BLaER1 treated with 17β-estradiol and CSF1 and Interleukin-3, amounts not matched to agents 10 nM and 100 nM (cell line): Measurements from ENCODE around the gene MPND.

ENCODE experiments used
- H3K27ac ChIP-seq, 11 experiments: shearing (Covaris generic); formaldehyde crosslinking; 2 replicates each; pipeline ENCODE4 v1.8.1; 2022
- H3K27me3 ChIP-seq, 11 experiments: shearing (Covaris generic); formaldehyde crosslinking; 2 replicates each; pipeline ENCODE4 v1.8.1; 2022
- H3K36me3 ChIP-seq, 11 experiments: shearing (Covaris generic); formaldehyde crosslinking; 2 replicates each; pipeline ENCODE4 v1.8.1; 2022
- H3K4me1 ChIP-seq, 10 experiments: shearing (Covaris generic); formaldehyde crosslinking; 2 replicates each; pipeline ENCODE4 v1.8.1; 2022
- H3K4me2 ChIP-seq, 11 experiments: shearing (Covaris generic); formaldehyde crosslinking; 2 replicates each; pipeline ENCODE4 v1.8.1; 2022
- H3K4me3 ChIP-seq, 10 experiments: shearing (Covaris generic); formaldehyde crosslinking; 2 replicates each; pipeline ENCODE4 v1.8.1; 2022
- H3K9ac ChIP-seq, 11 experiments: shearing (Covaris generic); formaldehyde crosslinking; 2 replicates each; pipeline ENCODE4 v1.8.1; 2022
- H3K9me3 ChIP-seq, 11 experiments: shearing (Covaris generic); formaldehyde crosslinking; replicated peaks in 1 of 11; 2 replicates each; pipeline ENCODE4 v1.8.1; 2022
- H4K20me1 ChIP-seq, 11 experiments: shearing (Covaris generic); formaldehyde crosslinking; 2 replicates each; pipeline ENCODE4 v1.8.1; 2022
- Cebpa-rat ChIP-seq, 11 experiments: shearing (Covaris generic); IDR thresholded peaks; 2 replicates each; pipeline ENCODE4 v1.8.1; 2022

Gene MPND

GRCh38 chr19:4343370-4344307 lies at the start of gene MPND:
TSS of gene MPND (plus strand) at chr19:4343562. CDS start at chr19:4343594, 32 bp downstream.
- H4K20me1 ChIP-seq = peaks cover 0 to 20% (median 0%) of the 10 kb centered on the region in 11 experiments; a peak in 5 of 22 replicates
- H3K4me3 ChIP-seq = peak within 1 kb of the TSS; percentile 61 to 82 (median 70)
- peak within 1 kb of the TSS; percentile 92 to 100 (median 99) for H3K4me2 ChIP-seq
- peaks cover 21 to 34% (median 24%) of the 10 kb centered on the region in 10 experiments for H3K4me1 ChIP-seq
- H3K9me3 ChIP-seq = no peaks in the 10 kb centered on the region
- H3K27me3 ChIP-seq = no peaks in the 10 kb centered on the region
- H3K36me3 ChIP-seq = peaks cover 18 to 31% (median 25%) of the 10 kb centered on the region in 11 experiments
- TF ChIP-seq Cebpa-rat (IDR thresholded peaks at IDR 0.05) = no peak
- peak within 1 kb of the TSS; percentile 25 to 89 (median 84); a peak in 21 of 22 replicates for H3K27ac ChIP-seq
- H3K9ac ChIP-seq = peak within 1 kb of the TSS; percentile 72 to 89 (median 84)

DNA sequence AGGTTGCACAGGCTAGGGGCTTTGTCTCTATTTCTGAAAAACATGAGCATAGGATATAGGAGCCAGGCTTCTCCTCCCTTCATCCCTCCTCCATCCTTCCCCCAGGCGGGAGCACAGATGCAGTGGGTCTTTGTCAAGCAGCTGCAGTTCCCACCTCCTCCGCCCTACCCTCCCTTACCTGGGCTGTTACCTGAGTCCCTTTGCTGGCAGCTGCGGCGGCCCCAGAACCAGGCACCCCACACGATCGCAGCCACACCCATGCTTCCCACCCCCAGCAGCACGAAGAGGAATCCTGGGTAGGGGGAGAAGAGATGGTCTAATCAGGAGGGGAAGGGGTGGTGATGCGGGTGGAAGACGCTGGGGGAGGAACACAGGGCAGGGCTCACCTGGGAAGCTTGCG lies 49.0 kb upstream of the MPND start:
- Histone ChIP-seq H3K4me3 (no peak overlapping the region), H4K20me1 (peaks cover 0 to 4% (median 0%) of the 10 kb centered on the region in 11 experiments; a peak in 1 of 22 replicates), H3K9ac (no peak overlapping the region), H3K27me3 (no peaks in the 10 kb centered on the region), H3K4me1 (peaks cover 5 to 37% (median 33%) of the 10 kb centered on the region in 10 experiments), H3K9me3 (no peaks in the 10 kb centered on the region), H3K27ac (no peak overlapping the region; a peak in 1 of 22 replicates), H3K36me3 (no peaks in the 10 kb centered on the region), H3K4me2 (no peak overlapping the region)
- no peak for TF ChIP-seq Cebpa-rat (IDR thresholded peaks at IDR 0.05)

GRCh38 chr19:4295972-4296771 lies 47.2 kb upstream of the MPND start:
- no peaks in the 10 kb centered on the region for H3K36me3 ChIP-seq
- H3K9me3 ChIP-seq = no peaks in the 10 kb centered on the region
- H3K4me2 ChIP-seq = peak overlapping the region; percentile 33 to 77 (median 70)
- TF ChIP-seq Cebpa-rat (IDR thresholded peaks at IDR 0.05) = no peak
- H3K4me1 ChIP-seq = peaks cover 5 to 38% (median 33%) of the 10 kb centered on the region in 10 experiments
- peak overlapping the region in 6 of 11 experiments; percentile 14 to 51 (median 26); a peak in 6 of 22 replicates for H3K27ac ChIP-seq
- no peaks in the 10 kb centered on the region for H3K27me3 ChIP-seq
- H3K9ac ChIP-seq = peak overlapping the region in 4 of 11 experiments; percentile 0 to 53 (median 28); a peak in 4 of 22 replicates
- H3K4me3 ChIP-seq = no peak overlapping the region
- peaks cover 0 to 4% (median 0%) of the 10 kb centered on the region in 11 experiments; a peak in 1 of 22 replicates for H4K20me1 ChIP-seq

DNA sequence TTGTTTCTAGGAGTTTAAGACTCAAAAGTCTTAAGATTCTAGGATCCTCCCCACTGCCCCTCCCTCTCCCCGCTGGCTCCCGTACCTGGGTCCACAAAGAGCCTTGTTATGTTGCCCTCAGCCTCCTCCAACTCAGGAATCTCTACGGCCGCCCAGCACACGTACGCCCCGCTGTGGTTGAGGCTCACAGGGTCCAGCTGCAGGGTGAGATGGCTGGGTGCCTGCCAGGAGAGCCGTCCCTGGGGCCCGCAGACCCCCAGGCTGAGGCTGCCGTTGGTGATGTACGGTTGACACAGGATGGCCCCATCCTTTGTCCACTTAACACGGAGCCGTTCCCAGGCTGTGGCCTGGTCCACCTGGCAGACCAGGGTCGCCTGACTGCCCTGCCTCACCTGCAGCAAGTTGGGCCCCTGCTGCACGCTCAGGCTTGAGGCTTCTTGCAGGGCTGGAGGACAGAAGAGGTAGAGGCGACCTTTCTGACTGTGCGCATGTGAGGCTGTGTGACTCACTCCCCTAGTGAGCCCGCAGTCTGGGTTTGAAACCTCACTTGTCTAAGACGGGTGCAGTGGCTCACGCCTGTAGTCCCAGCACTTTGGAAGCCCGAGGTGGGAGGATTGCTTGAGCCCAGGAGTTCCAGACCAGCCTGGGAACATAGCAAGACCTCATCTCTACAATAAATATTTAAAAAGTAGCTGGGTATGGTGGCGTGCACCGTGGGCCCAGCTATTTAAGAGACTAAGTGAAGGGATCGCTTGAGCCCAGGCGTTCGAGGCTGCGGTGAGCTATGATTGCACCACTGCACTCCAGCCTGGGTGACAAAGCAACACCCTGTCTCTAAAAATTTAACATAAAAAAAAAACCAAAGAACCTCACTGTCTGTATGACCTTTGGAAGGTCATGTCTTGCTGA lies 45.2 kb upstream of the MPND start:
- Histone ChIP-seq H4K20me1 (peaks cover 0 to 4% (median 0%) of the 10 kb centered on the region in 11 experiments; a peak in 1 of 22 replicates), H3K9ac (peak overlapping the region in 5 of 11 experiments; percentile 5 to 57 (median 46); a peak in 7 of 22 replicates), H3K4me3 (no peak overlapping the region), H3K27me3 (no peaks in the 10 kb centered on the region), H3K36me3 (no peaks in the 10 kb centered on the region), H3K27ac (peak overlapping the region in 2 of 11 experiments; percentile 18 to 33; a peak in 3 of 22 replicates), H3K4me2 (peak overlapping the region in 7 of 11 experiments; percentile 9 to 77 (median 70); a peak in 10 of 22 replicates), H3K4me1 (peaks cover 16 to 58% (median 50%) of the 10 kb centered on the region in 10 experiments), H3K9me3 (no peaks in the 10 kb centered on the region)
- TF ChIP-seq Cebpa-rat (IDR thresholded peaks at IDR 0.05) = no peak

DNA sequence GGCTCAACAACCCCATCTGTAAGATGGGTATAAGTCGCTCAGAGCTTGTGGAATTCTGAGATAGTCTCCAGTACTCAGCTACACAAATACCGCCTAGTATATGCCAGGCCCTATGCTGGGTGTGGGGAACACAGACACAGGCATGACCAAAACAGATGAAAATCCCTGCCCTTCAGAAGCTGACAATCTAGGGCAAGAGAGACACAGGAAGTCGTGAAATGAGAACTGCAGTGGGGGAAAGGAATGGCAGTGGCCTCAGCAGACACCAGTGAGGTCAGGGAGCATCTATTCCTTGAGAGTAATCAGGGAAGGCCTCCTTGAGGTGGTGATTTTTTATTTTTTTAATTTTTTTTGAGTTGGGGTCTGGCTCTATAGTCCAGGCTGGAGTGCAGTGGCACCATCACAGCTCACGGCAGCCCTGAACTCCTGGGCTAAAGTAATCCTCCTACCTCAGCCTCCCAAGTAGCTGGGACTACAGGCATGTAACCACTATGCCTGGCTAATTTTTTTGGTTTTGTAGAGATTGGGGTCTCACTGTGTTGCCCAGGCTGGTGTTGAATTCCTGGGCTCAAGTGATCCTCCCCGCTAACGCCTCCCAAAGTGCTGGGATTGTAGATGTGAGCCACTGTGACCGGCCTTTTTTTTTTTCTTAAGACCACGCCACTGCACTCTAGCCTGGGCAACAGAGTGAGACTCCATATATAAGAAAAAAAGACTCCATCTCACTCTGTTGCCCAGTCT lies 44.4 kb upstream of the MPND start:
- Histone ChIP-seq H3K4me3 (no peak overlapping the region), H3K9ac (peak overlapping the region in 1 of 11 experiments; percentile 57; a peak in 2 of 22 replicates), H3K27me3 (no peaks in the 10 kb centered on the region), H3K4me2 (peak overlapping the region in 2 of 11 experiments; percentile 77; a peak in 2 of 22 replicates), H3K27ac (no peak overlapping the region), H4K20me1 (peaks cover 0 to 4% (median 0%) of the 10 kb centered on the region in 11 experiments; a peak in 1 of 22 replicates), H3K4me1 (peaks cover 16 to 63% (median 55%) of the 10 kb centered on the region in 10 experiments), H3K9me3 (no peaks in the 10 kb centered on the region), H3K36me3 (no peaks in the 10 kb centered on the region)
- TF ChIP-seq Cebpa-rat (IDR thresholded peaks at IDR 0.05) = no peak

GRCh38 chr19:4300589-4300988 lies 42.8 kb upstream of the MPND start:
- Histone ChIP-seq H3K4me2 (no peak overlapping the region), H3K4me1 (peaks cover 16 to 69% (median 56%) of the 10 kb centered on the region in 10 experiments), H4K20me1 (peaks cover 0 to 4% (median 0%) of the 10 kb centered on the region in 11 experiments; a peak in 2 of 22 replicates), H3K36me3 (no peaks in the 10 kb centered on the region), H3K27ac (no peak overlapping the region), H3K27me3 (no peaks in the 10 kb centered on the region), H3K9me3 (no peaks in the 10 kb centered on the region), H3K4me3 (no peak overlapping the region), H3K9ac (no peak overlapping the region)
- TF ChIP-seq Cebpa-rat (IDR thresholded peaks at IDR 0.05) = no peak

DNA sequence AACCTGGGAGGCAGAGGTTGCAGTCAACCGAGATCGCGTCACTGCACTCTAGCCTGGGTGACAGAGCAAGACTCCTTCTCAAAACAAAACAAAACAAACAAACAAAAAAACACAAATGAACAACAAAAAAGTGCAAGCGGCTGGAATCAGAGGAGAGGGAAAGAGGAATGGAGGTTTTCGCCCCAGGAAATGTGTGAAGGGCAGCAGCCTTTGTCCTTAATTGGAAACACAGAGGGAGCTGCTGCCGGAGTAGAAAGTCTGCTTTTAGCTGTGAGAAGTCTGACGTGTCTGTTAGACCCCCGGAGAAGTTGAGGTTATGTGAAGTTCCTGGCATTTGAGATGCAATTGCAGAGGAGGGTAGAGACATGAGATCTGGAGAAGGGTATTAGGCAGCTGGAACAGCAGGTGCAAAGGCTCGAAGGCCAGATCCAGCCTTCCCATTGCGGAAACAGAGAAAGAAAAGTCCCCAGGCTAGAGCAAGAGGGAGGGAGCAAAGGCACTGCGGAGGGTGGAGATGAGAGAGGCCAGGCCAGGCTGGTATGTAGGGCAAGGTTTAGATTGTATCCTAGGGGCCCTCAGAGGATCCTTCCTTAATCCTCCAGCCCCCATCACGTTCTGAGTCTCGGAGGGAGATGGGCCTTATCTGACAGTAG lies 41.6 kb upstream of the MPND start:
- Histone ChIP-seq H3K4me3 (peak overlapping the region in 2 of 10 experiments; percentile 13 to 41; a peak in 3 of 20 replicates), H3K27ac (peak overlapping the region in 5 of 11 experiments; percentile 2 to 47 (median 39); a peak in 8 of 22 replicates), H3K36me3 (peaks cover 0 to 3% (median 0%) of the 10 kb centered on the region in 11 experiments; a peak in 2 of 22 replicates), H3K9ac (peak overlapping the region in 9 of 11 experiments; percentile 21 to 65 (median 36); a peak in 14 of 22 replicates), H3K4me1 (peaks cover 11 to 59% (median 46%) of the 10 kb centered on the region in 10 experiments), H3K4me2 (peak overlapping the region in 9 of 11 experiments; percentile 31 to 85 (median 74); a peak in 18 of 22 replicates), H3K9me3 (no peaks in the 10 kb centered on the region), H3K27me3 (no peaks in the 10 kb centered on the region), H4K20me1 (peaks cover 0 to 3% (median 0%) of the 10 kb centered on the region in 11 experiments; a peak in 2 of 22 replicates)
- TF ChIP-seq Cebpa-rat (IDR thresholded peaks at IDR 0.05) = no peak
